ENCODE results near the gene SMIM43.

The SMIM43 gene

DNA sequence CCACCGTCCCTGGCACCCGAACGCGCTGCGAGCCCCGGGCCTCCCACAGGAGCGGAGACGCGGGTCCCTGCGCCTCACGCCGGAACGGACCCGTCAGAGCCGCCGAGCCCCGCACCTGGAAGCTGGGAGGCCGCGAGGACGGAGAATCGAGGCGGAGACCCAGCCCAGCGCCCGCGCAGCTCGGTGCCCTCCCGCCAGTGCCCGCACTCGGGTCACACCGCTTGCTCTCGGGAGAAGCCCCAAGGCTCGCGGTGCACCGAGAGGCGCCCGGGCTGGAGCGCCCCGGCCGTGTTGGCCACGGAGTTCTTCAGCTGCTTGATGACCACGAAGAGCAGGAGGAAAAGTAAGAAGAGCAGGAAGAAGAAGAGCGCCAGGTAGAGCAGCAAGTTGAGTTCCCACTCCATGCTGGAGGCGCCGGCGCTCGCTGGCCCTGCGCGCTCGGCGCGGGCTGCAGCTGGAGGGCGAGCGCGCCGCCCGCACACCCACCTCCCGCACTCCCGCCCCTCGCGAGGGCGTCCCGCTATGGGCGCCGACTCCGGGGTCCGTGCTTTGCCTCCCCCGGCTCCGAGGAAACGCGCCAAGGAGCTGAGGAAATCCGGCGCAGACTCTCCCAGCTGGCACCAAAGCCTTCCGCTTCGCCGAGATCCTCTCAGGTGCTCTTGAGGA is at the start of gene SMIM43:
Gene SMIM43 (minus strand): TSS at position 463 of the 666 bp plus-strand sequence. CDS start 59 bp downstream, at position 404.
- DNase-seq (ENCODE audit: low read depth in 2 of 2): no peak

DNA sequence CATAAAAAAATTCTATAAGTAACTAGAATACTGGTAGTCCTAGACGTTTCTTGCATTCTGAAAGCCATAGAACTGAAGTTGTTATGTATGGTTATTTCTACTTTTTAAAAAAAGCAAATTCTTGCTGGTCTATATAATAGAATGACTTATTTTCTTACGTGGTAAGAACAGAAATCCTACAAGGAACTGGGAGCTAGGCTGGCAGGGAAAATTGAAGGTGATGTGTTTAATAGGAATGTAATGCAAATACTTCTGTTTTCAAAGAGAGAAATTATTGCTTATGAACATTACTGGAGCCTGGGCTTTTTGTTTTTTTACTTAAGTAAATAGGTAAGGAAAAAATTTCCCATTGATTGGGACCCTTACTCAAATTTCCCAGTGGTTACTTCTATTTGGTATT is 49.8 kb upstream of the SMIM43 start:
- DNase-seq (ENCODE audit: low read depth in 2 of 2): no peak

DNA sequence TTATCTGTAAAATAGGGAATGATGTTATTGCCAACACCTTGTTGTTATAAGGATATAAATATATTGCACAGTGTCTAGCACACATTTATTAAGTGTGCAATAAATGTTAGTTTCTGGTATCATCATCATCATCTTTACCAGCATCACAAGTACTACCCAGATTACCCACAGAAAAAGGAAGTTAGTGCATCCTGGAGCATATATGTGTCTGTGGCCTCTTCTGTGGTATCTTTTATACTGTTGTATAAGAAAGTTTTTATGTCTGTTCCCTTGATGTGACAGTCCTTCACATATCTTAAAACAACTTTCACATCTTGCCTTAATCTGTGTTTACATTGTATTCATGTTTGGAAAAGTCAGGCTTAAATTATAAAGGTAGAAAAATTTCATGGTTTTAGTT is 46.2 kb upstream of the SMIM43 start:
- no peak for DNase-seq (ENCODE audit: low read depth in 2 of 2)

DNA sequence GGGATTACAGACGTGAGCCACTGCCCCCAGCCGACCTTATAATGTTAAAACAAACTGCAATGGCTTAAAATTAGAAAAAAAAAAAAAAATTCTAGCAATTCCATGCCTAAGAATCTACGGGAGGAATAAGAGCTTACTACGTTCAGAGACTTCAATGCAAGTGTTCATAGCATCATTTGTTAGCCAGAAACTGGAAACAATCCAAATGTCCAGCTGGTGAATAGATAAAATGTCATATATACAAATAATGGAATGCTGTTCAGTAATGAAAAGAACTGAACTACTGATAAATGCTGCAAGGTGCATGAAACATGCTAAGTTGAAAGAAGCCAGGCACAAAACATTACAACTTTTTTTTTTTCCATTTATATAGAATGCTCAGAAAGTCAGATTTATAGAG is 41.4 kb upstream of the SMIM43 start:
- DNase-seq (ENCODE audit: low read depth in 2 of 2): no peak

DNA sequence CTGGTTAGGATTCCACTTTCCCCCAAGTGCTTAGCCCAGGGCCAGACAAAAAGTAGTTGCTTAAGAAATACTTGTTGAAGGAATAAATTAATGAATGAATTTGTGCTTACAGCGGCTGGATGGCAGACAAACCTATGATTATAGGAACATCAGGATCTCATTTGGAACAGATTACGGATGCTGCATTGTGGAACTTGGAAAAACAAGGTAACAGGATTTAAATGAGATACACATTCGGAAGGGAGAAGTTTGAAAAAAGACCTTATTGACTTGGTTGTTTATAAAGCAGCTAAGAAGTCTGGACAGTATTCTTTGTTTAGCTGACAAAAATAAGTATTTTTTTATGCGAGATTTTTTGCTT is 36.7 kb upstream of the SMIM43 start:
- no peak for DNase-seq (ENCODE audit: low read depth in 2 of 2)

DNA sequence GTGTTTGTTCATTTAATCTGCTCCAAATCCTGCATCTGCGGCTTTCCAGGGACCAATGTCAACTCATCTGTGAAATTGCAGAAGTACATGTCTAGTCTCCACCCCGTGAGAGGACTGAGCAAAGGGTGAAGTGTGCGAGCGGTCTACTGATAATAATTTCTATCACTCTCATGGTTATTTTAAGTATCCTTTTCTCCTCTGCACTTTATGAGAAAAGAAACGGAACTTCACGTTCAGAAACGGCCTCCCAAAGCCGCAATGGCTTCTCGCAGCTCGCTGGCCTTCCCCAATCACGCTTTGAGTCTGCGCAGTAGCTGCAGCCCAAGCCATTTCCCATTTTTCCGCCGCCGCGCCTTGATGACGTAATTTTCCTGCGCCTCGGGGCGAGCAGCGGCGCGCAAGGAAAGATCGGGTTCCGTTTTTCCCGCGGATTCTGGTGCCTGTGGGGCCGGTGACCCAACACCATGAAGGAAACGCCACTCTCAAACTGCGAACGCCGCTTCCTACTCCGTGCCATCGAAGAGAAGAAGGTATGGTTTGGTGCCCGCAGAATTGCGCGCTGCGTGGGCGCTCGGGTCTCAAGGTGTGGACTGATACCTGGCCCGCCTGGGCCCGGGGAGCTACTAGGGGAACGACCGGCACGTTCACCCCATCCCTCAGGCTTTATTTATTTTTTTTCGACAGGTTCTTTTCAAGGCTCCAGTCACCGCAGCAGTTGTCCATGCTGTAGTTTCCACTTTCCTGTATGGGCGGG is 36.2 kb upstream of the SMIM43 start, which contains the start of gene EXOSC9:
Gene EXOSC9 (plus strand): TSS at position 363 of the 754 bp plus-strand sequence. CDS start 102 bp downstream, at position 465.
- peak; percentile 87 to 89 for DNase-seq (ENCODE audit: low read depth in 2 of 2)

DNA sequence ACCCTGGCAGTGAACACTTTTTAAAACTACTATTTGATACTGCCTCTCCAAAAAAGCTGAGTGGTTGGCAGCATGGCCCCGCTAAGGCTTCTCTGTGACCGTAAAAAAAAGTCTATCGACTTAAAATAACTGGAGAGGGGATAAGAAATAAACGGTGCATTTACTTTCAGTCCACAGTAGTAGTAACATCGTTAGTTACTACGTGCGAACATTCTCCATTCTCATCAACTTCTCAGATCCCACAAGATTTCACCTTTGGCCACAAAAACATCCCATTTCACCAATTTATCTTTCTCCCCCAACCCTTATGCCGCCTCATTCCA is 35.6 kb upstream of the SMIM43 start:
- no peak for DNase-seq (ENCODE audit: low read depth in 2 of 2)

DNA sequence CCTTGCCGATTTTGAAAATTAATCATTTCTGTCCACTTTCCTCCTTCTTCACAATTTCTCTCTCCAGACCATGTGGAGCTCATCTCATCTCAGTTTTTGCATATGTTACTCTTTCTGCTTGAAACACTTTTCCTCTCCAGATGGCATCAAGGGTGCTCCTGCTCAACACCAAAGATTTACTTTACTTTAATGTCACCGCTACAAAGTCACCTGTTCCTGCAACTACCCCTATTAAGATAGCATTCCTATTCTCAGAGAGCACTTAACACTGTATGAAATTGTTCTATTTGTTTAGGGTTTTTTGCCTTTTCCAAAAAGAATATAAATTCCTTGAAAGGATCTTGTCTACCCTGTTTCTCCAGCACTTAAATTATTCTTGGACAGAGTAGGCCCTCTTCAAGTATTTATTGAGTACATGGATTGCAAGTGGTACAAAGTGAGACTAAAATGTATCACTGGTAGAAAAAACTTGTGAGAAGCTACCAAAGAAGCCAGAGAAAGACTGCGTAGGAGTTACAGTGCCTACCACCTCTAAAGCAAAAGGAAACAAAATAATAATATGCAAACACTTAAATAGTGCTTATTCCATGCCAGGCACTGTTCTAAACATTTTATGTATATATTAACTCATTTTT is 35.0 kb upstream of the SMIM43 start:
- no peak for DNase-seq (ENCODE audit: low read depth in 2 of 2)

DNA sequence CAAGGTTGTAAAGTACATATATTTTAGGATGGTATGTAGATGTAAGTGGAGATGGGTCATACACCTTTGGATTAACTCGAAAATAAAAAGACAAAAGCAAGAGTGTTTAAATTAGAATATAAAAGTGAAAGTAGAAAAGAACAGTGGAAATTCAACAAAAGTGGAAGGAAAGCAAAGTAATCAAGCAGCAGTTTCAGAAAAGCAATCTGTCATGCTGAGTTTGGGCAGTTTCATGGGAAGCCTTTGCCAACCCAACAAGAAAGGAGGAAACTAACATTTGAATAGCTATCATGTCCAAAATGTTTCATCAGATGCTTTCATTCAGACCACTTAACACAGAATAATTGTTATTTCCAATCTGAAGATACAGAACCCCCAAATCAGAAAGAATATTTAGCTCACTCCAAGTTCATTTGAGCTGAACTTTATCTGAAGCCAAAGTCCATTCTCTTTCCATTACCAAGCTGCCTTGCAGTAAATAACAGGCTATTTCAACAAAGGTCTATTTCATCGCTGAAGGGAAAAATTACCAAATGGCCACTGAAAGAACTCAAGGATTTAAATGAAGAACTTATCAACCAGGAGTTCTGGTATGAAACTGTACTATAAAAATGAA is 34.4 kb upstream of the SMIM43 start:
- DNase-seq (ENCODE audit: low read depth in 2 of 2): no peak

DNA sequence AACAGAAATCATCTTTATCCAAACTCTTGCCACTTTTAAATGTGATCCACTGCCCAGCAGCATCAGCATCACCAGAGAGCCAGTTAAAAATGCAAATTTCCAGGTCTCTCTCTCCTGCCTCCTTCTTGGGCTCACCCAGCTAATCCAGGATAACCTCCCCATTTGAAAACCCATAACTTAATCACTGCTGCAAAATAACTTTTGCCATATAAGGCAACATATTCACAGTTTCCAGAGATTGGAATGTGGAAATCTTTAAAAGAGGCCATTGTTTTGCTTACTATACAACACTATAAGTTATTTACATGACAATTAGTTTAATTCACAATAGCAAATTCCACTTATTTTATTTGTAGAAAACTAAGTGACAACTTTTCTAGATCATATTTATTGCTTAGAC is 31.3 kb upstream of the SMIM43 start:
- DNase-seq (ENCODE audit: low read depth in 2 of 2): no peak

DNA sequence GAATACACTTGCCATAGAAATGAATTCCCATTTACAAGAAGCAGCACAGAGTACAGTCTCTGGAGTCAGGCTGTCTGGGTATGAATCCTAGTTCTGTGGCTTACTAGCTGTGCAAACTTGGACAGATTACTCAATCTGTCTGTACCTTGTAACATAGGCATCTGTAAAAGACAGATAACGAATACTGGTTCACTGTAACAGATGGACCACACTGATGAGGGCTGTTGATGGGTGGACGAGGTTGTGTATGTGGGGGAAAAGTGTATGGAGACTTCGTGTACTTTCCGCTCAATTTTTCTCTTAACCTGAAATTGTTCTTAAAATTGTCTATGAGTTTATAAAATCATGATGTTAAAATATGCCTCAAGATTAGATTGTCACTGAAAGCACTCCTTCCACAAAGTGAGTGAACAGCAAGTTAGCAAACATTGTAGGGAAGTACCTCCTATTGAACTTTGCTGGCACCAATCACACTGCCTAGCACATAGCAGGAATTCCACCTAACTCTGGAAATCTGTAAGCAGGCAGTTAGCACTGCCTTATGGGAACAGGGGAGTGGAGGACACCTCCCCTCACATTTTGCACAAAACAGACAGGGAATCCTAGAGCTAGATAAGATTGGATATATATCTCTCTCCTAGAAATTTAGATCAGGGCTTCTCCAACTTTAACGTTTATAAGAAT is 29.7 kb upstream of the SMIM43 start:
- DNase-seq (ENCODE audit: low read depth in 2 of 2): no peak

DNA sequence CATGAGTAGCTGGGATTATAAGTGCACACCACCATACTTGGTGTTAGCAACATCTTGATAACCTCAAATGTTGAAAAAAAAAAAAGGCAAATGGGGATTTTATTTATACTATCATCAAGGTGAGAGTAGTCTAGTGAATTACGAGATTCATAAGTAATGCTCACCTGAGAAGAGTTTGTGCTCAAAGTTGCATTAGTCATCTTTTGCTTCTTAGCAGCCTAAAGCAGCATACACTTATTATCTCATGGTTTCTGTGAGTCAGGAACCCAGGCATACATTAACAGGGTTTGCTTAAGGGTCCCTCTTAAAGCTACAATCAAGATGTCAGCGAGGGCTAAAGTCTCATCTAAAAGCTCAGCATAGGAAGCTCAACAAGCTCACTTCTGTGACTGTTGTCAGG is 28.0 kb upstream of the SMIM43 start:
- DNase-seq (ENCODE audit: low read depth in 2 of 2): no peak

DNA sequence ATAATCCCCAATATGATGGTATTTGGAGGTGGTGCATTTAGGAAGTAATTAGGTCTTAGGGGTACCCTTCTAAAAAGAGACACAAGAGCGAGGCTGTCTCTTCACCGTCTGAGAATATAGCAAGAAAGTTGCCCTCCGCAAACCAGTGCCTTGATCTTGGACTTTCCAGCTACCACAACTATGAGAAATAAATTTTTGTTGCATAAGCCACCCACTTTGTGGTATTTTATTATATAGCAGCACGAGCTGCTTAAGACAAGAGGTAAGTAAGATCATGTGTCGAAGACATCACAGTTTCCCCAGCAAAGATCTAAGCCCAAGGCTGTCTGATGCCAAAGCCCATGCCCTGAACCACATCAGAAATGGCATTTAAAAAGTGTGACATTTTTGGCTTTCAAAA is 26.5 kb upstream of the SMIM43 start:
- no peak for DNase-seq (ENCODE audit: low read depth in 2 of 2)

DNA sequence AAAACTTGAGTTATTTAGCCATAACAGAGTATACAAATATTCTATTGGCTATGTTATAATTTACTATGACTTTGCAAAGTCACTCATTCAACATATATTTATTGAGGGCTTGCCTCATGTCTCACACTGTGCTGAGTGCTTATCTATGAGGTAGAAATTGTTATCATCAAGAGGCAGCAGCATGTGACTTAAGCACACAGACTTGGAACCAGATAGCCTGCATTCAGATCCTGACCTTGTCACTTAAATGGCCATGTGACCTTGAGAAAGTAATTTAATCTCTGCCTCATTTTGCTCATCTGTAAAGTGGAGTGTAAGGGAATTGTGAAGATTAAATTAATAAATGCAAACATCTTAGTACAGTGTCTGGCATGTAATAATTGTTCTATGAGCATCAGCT is 26.0 kb upstream of the SMIM43 start:
- no peak for DNase-seq (ENCODE audit: low read depth in 2 of 2)

DNA sequence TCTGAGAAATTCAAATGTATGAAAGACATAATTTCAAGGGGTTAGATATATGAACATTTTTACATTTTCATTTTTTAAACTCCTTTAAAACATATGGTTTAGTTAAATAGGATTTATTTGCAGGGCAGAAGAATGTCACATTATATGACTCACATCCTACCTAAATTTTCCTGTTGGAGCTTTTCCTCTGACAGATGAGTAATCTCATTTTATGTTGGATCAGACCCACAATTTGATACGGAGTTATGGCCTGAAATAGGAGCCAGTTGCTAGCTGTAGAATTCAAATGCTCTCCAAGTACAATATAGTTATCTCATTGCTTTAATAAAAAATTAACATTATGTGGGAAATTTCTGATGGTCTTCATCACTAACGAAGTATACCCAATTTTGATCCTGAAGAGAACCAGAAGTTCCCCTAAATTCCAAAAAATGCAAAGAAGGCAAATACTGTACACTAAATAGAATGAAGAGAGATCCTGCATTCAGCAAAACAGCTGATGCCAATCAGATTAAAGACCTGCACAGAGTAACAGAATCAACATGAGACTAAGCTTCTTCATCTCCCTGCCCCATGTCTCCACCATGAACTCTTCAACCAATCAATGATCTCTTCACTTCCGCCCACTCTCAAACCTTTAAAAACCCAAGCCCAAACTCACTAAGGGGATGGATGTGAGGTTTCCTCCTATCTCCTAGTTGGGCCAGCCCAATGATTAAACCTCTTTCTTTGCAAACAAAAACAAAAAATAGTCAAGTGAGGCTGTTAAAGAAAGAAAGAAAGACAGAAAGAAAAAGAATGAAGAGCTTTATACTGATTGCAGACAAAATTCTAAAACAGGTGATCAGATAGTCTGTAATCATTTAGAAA is 25.2 kb upstream of the SMIM43 start:
- DNase-seq (ENCODE audit: low read depth in 2 of 2): no peak

DNA sequence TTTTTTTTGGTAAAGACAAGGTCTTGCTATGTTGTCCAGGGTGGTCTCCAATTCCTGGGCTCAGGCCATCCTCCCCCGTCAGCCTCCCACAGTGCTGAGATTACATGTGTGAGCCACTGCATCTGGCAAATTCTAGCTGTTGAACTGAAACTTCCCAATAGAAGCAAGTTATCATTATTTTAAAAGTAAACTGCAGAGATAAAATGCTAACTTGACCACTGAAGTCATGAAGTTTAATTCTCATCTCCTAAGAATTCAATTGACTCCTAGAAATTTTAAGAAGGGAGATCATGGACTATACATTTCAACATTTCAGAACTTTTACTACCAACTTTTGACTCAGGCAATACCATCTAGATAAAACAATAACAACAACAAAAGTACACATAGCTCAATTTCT is 24.5 kb upstream of the SMIM43 start:
- DNase-seq (ENCODE audit: low read depth in 2 of 2): no peak

DNA sequence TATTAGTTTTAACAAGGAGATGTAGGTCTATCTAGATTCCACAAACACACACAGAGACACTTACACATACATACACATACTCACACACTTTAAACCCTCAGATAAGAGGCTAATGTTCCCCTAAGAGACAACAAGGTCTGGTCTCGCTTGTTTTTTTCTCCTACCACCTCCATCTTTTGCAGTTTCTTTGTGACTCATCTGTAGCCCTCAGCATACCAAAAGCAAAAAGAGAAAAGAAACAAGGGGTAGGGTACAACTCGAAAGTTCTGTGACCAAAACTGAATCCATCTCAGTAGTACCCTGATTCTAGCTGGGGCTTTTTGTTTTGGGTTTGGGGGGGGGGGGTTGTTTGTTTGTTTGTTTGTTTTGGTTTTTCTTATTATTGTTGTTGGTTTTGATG is 23.9 kb upstream of the SMIM43 start:
- no peak for DNase-seq (ENCODE audit: low read depth in 2 of 2)

DNA sequence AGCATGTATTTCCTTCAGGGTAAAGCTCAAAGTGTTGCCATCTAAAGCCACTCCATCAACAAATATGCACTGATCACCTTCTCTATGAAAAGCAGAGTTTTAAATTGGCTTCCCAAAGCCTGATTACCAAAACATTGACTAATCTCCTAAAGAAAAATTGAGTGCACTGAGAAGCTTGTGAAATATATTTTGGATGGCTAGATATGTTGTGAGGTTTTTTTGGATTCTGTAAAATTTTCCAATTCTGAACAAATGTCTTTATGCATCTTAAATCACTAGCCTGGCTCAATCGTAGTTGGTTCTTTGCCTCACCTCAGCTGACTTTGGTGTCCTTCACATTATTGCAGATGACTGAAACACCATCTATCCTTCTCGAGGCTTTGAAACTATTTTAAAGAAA is 21.3 kb upstream of the SMIM43 start:
- DNase-seq (ENCODE audit: low read depth in 2 of 2): no peak

DNA sequence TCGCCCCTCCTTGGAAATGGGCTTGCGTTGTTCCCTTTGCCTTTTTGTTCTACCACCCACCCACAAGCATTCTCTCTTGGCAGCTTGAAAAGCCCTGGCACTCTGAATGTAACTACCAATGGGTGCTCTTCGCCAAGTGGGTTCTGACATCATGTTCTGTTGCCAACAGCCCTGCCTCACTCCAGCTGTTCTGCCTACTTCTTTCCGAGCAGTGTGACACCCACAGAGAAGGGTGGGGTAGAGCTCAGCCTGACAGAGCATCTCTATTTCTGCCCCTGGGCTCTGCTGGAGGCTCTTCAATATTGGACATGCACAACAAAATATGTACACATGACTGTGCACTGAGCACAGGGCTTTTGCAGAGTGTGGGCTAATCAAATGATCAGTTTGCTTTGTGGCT is 20.5 kb upstream of the SMIM43 start:
- DNase-seq (ENCODE audit: low read depth in 2 of 2): no peak

DNA sequence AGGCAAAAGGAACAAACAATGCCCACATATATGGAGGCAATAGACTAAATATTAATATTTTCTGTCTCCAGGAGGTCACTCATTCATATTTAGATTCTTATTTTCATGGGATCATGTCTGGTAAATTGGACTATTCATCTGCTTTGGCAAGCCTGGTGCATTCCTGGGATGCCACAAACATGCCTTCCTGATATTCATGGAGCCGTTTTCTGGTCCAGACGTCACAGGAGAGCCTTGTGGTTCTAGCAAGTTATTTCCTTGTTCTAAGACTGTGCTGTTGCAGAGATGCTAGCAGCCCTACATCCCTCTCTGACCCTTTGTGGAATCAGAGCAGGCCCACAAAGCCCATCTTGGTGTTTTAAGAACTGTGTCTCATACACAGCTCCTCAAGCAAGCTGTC is 20.0 kb upstream of the SMIM43 start:
- DNase-seq (ENCODE audit: low read depth in 2 of 2): no peak

DNA sequence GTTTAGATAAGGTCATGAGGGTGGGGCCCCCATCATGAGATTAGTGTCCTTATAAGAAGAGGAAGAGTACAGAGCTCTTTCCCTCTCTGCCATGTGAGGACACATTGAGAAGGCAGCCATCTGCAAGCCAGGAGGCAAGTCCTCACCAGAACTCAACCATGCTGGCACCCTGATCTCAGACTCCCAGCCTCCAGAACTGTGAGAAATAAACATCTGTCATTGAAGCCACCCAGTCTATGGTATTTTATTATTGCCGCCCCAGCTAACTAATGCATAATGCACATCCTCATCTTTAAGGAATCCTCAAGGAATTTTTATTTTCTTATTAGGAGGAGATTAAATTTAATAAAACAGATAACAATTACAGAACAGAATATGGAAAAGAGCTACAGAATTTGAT is 19.4 kb upstream of the SMIM43 start:
- no peak for DNase-seq (ENCODE audit: low read depth in 2 of 2)
